Stimulated activated CD8-positive, alpha-beta memory T cell treated with anti-CD3 and anti-CD28 coated beads, Interleukin-2, amount 100 ng/mL, for 1 hour (primary cell): ENCODE data around the gene YWHAB.
"Not testable (repeated sequence)": the region's sequence is repeated elsewhere in the genome, so short reads cannot be mapped to it uniquely, and the experiment has no call there.

ENCODE experiments used
- DNase-seq, 2 donors: peaks; one replicate each; pipeline ENCODE4 v3.0.0-alpha.2; 2020; ENCODE audit warnings: low read depth in 2 of 2

Gene YWHAB

GRCh38 chr20:44885392-44886265 is at the start of gene YWHAB:
Gene YWHAB, plus strand, starts transcription at chr20:44885705. Its CDS starts 15,829 bp downstream, at chr20:44901534.
- peak; percentile 94 to 96 for DNase-seq

- no peak for DNase-seq
Measured at GRCh38 chr20:44836601-44837120, 48.8 kb upstream of the YWHAB start.

- DNase-seq = no peak
Measured at GRCh38 chr20:44837946-44838345, 47.6 kb upstream of the YWHAB start.

- DNase-seq = no peak
Measured at GRCh38 chr20:44838521-44838920, 47.0 kb upstream of the YWHAB start.

GRCh38 chr20:44839481-44839880 is 46.0 kb upstream of the YWHAB start:
- DNase-seq = no peak

- no peak for DNase-seq
Measured at GRCh38 chr20:44840826-44841225, 44.7 kb upstream of the YWHAB start.

- DNase-seq = no peak
Measured at GRCh38 chr20:44841955-44842354, 43.5 kb upstream of the YWHAB start.

GRCh38 chr20:44843876-44844275 is 41.6 kb upstream of the YWHAB start:
- no peak for DNase-seq

GRCh38 chr20:44848254-44849015 is 37.1 kb upstream of the YWHAB start:
- DNase-seq = no peak

GRCh38 chr20:44849703-44850102 is 35.8 kb upstream of the YWHAB start:
- no peak for DNase-seq

GRCh38 chr20:44850272-44850671 is 35.2 kb upstream of the YWHAB start:
- DNase-seq = no peak

GRCh38 chr20:44850837-44851236 is 34.7 kb upstream of the YWHAB start:
- no peak for DNase-seq

GRCh38 chr20:44851545-44851944 is 34.0 kb upstream of the YWHAB start:
- no peak for DNase-seq

- DNase-seq = no peak
Measured at GRCh38 chr20:44856442-44856841, 29.1 kb upstream of the YWHAB start.

GRCh38 chr20:44856856-44857448 is 28.6 kb upstream of the YWHAB start:
- DNase-seq = no peak

- DNase-seq = no peak
Measured at GRCh38 chr20:44858606-44859360, 26.7 kb upstream of the YWHAB start.

- DNase-seq = no peak
Measured at GRCh38 chr20:44861531-44862006, 23.9 kb upstream of the YWHAB start.

GRCh38 chr20:44862286-44862685 is 23.2 kb upstream of the YWHAB start:
- no peak for DNase-seq

- DNase-seq = not testable (repeated sequence)
Measured at GRCh38 chr20:44863365-44864084, 22.0 kb upstream of the YWHAB start.

- DNase-seq = not testable (repeated sequence)
Measured at GRCh38 chr20:44864493-44864892, 21.0 kb upstream of the YWHAB start.
